Activated CD4-positive, CD25-positive, alpha-beta regulatory T cell (primary cell): ENCODE measurements around the gene PHF11.

Experiments used
- DNase-seq, 4 experiments: peaks; one replicate each; lab custom pipeline; 2025; lab: John Stamatoyannopoulos, UW

Gene PHF11

DNA sequence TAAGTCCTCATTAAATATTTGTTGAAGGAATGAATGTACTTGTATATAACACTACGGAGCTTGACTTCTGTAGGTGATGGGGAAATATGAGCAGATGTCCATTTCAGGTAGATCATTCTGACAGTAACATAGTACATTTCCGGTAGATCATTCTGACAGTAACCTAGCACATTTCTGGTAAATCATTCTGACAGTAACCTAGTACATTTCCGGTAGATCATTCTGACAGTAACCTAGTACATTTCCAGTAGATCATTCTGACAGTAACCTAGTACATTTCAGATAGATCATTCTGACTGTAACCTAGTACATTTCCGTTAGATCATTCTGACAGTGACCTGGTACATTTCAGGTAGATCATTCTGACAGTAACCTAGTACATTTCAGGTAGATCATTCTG, 2.5 kb downstream of the PHF11 start:
- no peak for DNase-seq

DNA sequence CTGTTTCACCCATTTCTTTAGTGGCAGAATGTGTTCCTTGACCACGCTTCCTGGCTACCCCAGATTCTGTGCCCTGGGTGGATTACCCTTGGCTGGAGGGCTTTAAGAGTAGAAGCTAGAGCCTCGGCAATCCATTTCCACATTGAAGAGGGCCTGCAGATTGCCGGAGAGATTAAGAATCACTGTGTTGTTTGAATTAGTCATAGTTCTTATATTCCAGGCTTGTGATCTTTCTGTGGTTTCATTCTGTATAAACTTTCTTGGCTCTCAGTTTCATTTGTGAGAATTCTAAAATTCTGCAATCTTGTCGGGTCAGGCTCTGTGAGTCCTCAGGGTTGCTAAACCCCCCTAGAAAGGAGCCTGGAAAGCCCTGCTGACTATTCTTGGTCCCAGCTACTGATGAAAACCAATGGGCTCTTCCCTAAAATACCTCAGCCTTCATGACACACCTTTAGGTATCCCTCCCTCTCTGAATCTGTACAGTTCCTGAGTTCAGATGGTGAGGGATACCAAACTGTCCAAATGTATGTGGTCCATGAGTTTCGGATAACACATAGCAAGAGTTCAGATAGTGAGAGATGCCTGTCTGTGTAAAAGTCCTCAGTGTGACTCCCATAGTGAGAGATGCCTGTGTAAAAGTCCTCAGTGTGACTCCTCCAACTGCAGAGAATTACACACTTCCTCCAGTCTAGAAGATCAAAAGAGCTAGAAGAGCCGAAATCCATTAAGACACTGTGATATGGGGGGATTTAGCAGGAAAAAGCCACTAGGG, 4.3 kb downstream of the PHF11 start:
- DNase-seq, result no peak

DNA sequence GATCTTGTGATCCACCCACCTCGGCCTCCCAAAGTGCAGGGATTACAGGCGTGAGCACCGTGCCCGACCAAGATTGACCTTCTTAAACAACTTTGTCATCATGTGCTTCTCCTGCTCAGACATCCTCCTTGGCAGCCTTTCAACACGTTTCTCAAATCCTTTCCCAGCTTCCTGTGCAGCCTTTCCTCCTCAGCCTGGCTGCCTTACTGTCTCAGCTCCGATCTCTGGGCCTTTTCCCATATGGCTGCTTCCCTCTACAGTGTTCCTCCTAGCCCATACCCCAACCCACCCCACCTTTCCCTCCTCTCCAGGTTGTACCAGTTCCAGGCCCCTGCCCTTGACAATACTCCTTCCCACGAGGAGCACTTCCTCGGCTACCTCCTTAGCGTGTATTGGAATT, 7.2 kb downstream of the PHF11 start:
- DNase-seq, result no peak

DNA sequence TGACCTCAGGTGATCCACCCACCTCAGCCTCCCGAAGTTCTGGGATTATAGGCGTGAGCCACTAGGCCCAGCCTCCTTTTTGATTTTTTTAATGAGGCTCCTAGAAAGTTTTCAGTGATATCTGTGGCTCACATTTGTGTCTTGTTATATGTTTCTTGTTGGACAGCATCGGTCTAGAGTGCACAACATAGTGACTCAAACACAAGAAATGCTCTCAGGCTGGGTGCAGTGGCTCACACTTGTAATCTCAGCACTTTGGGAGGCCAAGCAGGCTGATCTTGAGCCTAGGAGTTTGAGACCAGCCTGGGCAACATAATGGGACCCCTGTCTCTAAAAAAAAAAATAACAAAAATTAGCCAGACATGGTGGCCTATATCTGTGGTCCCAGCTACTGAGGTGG, 8.2 kb downstream of the PHF11 start:
- no peak for DNase-seq

DNA sequence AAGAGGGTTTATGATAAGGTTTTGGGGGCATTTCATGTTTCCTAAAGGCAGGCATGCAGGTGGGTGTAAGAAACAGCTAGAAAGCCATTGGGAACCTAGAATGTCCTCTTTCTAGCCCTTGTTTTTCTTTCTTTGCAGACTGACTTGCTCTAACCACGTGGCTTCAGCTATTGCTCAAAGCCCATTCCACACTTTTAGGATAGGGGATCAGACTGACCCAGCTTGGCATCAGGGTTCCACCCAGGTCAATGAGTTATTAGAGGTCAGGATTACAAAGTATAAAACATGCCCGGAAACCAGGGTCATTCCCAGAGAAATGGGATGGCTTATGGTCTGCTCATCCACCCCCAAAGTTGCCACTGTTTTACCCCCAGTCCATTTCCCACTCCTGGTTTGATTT, 16.8 kb downstream of the PHF11 start:
- no peak for DNase-seq

DNA sequence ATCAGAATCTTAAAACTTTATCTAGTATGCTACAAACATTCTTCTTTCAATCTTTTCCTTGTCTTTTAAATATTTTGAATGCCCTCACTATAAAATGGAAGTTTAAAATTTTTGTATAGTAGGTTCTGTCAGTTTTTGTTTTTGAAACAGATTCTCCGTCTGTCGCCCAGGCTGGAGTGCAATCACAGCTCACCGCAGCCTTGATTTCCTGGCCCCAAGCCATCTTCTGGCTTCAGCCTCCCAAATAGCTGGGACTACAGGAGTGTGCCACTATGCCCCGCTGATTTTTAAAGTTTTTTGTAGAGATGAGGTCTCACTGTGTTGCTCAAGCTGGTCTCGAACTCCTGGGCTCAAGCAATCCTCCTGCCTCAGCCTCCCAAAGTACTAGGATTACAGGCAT, 20.7 kb downstream of the PHF11 start:
- DNase-seq, result no peak

DNA sequence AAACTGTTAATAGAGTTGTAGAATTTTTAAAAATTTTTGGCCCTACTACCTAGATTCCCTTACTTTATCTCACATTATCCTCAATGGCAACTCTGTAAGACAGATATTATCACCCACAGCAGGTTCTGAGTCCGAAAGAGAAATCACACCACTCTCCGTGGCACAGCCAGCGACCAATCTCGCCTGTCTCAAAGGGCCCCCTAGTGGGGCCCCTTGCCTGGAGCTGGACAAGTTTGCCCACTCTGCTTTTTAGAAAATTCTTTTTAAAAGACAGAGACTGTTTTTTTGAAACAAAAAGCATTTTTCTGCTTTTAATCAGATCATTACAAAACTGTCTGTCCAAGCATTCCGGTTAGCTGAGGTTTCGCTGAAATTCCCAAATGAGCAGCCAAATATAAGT, 21.7 kb downstream of the PHF11 start:
- no peak for DNase-seq

DNA sequence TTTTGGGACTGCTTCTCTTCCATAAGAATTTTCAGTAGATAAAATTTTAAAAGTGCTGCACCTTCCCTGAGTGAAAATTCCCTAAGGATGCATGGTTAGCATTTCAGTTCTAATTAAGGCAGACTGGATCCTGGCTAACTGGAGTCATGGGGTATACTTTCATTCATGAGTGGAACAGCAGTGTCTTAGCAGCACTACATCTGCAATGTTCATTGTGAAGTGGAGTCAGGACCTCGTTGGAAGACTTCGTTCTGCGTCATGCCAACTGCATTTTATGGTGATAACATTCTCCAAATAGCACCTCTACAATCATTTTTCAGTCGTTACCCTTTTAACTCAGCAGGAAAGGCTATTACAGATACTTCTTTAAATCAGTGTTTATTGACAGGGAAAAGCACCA, 25.5 kb downstream of the PHF11 start:
- no peak for DNase-seq

DNA sequence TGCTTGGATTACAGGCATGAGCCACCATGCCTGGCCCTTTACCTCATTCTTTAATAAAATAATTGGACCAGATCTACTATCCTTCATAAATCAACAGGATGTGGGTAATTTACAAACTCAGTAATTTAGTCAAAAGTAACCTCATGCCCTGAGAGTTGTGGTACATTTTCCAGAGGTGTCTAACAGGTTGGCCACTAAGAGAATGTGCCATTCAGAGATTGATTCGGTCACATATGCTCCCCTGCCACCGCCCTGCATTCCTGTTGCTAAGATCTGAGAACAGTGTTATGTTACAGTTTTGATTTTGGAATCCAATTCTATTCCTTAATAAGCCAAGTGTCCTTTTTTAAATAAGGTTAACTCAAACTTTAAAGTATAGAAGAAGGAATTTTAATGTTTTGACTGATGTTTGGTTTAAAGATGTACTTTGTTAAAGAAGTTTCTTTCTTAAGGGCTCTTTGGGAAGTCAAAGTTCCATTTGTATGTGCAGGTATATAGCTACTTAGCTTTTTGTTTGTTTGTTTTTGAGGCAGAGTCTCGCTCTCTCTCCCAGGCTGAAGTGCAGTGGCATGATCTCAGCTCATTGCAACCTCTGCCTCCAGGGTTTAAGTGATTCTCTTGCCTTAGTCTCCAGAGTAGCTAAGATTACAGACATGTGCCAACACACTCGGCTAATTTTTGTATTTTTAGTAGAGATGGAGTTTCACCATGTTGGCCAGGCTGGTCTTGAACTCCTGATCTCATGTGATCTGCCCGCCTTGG, 29.2 kb downstream of the PHF11 start:
- DNase-seq, result no peak

DNA sequence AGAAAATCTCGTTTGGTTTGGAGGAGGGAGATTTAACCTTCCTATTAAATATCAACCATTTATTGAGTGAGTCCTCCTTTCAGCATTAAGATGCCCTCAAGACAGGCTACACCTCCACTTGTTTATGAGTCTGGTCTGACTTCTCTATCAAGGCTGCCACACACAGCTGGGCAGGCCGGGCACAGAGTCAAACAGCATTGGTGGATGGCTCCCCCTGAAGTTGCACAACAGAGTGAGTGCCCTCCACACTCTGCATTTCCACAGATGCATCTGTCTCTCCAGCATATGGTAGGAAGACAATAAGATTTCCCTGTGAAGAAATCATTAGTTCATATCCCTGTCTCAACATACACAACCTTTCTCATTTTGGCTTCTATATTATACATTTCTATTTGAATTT, 31.4 kb downstream of the PHF11 start:
- no peak for DNase-seq

DNA sequence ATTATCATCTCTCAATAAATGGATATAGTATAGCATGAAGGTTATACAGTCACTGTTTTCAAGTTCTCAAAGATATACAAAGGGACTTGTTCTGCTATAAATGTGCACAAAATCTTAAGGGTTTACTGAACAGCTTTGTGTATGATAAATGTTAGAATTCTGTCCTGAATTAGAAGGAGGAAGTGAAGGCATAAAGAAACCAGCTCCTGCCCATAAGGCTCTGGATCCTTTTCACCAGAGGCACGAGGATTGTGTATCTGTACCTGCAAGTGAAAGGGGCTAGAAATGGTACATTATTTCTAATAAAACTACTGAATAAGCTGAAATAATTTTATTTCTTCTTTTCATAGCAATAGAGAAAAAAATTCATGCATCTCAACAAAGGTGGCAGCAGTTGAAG, 32.4 kb downstream of the PHF11 start:
- no peak for DNase-seq

DNA sequence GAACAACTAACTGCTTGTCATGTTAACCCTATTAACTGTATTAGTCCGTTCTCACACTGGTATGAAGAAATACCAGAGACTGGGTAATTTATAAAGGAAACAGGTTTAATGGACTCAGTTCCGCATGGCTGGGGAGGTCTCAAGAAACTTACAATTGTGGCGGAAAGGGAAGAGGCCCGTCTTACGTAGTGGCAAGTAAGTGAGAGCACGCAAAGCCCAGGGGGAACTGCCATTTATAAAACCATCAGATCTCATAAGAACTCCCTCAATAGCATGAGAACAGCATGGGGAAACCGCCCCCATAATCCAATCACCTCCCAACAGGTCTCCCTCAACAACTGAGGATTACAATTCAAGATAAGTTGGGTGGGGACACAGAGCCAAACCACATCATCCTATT, 34.7 kb downstream of the PHF11 start:
- no peak for DNase-seq

DNA sequence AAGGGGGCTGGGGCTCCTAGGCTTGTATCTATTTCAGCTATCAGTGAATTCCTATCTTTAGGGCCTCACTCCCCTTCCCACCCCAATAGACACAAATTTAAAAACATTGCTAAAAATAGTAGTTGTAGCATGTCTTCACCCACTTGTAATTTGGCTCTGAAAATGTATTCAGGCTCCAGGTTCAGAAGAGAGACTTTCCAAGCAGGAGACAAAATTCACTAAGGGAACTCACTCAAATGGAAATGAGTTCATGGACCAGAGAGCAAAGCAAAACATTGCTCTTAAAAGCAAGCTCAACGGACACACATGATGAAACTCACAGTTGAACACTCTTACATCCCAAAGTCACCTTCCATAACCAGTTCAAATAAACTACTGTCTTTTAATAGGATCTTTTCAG, 36.8 kb downstream of the PHF11 start:
- no peak for DNase-seq

DNA sequence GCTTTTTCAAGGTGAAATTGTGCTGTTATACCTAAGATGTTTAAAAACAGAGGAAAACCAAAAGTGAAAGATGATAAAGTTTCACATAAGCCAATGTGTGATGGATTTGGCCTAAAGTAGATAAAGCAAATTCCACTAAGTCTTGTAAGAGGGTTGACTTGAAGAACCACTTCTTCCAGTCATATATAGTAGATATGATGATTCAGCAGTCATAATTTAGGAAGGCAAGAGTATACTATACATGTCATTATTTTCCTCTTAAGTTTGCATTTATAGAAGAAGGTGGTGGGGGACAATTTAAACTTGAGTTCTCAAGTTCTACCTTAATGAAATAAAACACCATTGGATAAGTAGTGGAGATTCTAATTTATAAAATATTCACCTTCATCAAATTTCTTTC, 37.3 kb downstream of the PHF11 start:
- DNase-seq, result no peak

DNA sequence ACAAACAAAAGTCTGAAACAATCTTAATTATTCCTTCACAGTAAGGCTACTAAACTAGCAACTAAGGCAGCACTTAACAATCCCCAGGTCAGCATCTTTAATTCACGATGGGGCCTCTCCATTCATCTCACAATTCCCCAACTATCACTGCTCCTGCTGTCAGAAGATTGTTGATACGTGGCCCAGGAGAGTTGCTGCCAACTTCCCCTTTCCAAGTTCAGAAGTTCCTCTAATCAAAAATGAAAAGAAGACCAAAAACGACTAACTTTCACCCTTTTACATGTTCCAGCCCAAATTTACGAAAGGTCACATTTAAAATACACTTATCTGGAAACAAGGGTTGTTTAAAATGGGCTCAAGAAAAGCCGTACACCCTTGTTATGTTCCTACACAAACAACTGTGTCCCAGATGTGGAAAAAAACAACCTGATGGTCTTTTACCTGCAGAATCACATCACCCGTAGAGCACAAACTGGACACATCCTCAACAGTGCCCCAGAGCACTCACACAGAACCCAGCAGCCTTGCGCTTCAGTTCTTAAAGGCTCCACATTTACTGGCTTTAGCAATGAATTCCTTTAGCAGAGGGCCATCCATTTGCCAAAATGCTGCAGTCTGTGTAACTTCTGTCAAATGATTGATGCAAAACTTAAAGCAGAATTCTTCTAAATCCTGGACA, 38.0 kb downstream of the PHF11 start:
- DNase-seq, result no peak

DNA sequence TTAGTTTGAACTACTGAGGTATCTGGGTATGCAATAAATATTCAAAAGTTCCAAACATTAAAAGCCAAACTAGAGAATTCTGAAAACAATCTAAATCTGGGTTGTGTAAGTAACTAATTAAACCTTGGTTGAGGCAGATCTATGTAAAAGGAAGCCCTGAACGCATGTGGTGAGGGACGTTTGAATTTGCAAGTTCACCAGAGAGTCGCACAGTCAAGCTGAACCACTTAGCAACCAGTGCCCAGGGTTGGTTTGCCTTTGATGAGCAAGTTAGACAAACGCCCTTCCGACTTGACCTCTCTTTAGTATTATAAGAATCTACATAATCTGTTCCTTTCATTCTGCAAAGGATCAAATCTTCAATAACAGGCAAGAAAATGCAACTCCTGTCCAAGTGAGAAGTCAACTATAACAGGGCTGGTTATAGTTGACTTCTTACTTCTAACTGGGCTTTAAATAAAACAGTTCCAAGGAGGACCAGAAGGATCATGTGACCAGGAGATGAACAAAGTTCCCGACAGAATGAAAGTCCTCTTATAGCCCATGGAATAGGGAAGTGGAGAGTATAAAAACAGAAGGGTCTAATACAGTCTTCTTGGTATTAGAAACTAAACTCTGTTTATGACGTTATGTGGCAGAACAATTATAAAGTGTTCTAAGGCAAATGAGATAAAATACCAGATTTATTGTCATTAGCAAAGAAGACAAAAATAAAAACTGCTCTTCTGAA, 40.6 kb downstream of the PHF11 start:
- no peak for DNase-seq

DNA sequence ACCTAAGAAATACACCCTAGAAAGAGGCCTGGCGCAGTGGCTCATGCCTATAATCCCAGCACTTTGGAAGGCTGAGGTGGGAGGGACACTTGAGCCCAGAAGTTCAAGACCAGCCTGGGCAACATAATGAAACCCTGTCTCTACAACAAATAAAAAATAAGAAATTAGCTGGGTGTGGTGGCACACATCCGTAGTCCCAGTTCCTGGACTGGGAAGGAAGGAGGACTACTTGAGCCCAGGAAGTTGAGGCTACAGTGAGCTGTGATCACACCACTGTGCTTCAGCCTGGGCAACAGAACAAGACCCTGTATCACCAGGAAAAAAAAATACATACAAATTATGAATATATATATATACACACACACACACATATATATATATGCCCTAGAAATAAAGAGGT, 42.7 kb downstream of the PHF11 start:
- DNase-seq, result no peak

DNA sequence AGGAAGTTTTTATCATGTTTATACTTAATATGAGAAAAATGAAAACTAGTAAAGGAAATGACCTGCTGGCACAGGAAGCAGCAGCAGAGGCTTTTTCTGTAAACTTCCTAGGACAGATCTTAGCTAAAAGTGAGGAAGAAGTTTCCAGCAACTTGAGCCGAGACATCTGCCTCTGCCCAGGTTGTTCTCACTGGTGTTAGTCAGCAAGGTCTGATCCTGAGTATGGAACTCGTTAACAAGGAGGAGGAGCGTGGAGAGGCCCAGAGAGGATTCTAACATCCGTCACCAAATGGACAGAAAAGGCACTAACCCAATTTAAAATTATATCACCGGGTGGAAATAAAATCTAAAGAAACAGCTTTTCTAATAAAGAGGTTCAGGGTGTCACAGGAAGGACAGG, 43.6 kb downstream of the PHF11 start:
- DNase-seq, result no peak

DNA sequence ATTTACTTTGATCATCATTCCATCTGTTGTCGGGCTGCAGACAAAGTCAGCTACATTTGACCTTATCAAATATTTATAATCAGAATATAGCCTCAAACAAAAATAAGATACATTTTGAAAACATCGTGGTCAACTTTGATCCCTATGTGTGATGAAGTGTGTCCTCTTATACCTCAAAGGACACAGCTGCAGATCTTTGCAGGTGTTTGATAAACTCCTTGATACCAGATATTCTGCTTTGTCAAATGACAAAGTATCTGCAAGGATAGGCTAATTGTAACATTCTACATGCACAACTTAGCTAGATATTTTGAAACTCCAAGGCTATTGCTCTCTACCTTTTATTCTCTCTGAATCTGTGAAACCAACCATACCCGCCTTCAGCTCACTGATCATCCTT, 44.0 kb downstream of the PHF11 start:
- no peak for DNase-seq

DNA sequence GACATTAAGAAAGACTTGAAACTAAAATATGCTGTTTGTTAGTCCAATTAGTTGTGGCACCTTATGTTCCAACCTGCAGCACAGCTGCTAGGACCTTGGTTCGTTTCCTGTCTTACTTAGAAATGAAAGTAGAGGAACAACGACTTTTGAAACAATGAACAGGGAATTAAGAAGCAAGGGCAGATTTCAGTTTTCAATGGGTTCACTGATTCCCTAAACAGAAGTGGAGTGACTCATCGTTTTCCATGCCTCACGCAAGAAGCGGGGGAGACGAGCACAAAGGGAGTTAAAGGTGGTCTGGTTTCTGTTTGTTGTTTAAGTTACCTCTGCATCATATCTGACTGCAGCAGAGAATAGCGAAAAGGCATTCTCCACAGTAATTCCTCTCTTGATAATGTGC, 44.8 kb downstream of the PHF11 start:
- no peak for DNase-seq

DNA sequence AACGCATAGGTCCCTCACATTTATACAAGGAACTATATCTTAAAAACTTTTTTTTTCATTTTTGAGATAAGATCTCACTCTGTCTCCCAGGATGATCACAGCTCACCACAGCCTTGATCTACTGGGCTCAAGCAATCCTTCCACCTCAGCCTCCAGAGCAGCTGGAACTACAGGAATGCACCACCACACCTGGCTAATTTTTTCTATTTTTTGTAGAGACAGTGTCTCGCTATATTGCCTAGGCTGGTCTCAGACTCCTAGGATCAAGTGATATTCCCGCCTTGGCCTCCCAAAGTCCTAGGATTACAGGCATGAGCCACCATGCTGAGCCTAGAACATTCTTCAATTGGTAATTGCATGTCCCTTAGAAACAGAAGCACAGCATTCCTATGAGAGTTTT, 47.9 kb downstream of the PHF11 start:
- DNase-seq, result no peak

DNA sequence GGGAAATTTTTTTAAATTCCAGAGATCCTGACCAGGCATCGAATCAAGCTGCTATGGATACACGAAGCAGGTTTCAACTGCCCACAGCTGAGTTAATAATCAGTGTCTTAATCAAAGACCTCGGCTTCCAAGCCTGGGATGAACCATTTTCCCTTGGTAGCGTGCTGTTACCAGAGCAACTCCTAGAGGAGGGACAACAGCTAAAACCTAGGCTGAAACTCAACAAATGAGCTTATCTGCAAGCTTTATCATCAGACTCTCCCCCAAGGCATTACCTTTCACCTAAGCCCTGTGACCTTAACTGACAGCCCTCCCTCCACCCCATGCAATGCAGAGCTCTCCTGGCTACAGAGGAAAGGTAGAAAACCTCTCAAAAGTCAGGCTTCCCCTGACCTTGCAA, 49.9 kb downstream of the PHF11 start:
- DNase-seq, result no peak

DNA sequence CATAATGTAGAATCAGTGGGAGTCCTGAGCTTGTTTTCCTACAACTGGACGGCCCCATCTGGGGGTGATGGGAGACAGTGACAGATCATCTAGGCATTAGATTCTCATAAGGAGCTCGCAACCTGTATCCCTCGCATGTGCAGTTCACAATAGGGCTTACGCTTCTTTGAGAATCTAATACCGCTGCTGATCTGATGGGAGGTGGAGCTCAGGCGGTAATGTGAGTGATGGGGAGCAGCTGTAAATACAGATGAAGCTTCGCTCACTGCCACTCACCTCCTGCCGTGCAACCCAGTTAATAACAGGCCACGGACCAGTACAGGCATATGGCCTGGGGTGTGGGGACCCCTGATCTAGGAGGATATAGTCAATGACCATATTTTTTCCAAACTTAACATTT, 50.8 kb downstream of the PHF11 start:
- DNase-seq, result no peak
